Activated naive CD8-positive, alpha-beta T cell treated with anti-CD3 and anti-CD28 coated beads, Interleukin-2, amount 10 ng/mL, durations not matched to agents 7 days and 5 days (primary cell): ENCODE data around the gene SERPINE3. TPM values are rescaled to one million over a fixed set of nuclear protein-coding genes. Genes with fewer than 3 reads are reported as not detected.

ENCODE experiments used
- ATAC-seq: fragments of 150-1000 bp; cut with Tn5 transposase; one replicate; pipeline ENCODE4 v1.10.0; 2021; ENCODE audit warnings: low read depth, moderate library complexity
- POLR2A ChIA-PET: fragments of 350-600 bp; sonication (Branson Sonifier 250); formaldehyde crosslinking; loops from one replicate; lab custom pipeline; 2021; ENCODE audit warnings: antibody characterized with exemption; lab: Charles Lee
- DNase-seq: peaks from one replicate; pipeline ENCODE4 v3.0.0; 2021
- H3K27ac Mint-ChIP-seq: one replicate; pipeline ENCODE4 v1.8.0; 2022; ENCODE audit warnings: mild to moderate bottlenecking, mixed read lengths
- H3K27me3 Mint-ChIP-seq: one replicate; pipeline ENCODE4 v1.8.0; 2022; ENCODE audit warnings: mild to moderate bottlenecking, moderate library complexity, mixed read lengths
- H3K36me3 Mint-ChIP-seq: one replicate; pipeline ENCODE4 v1.8.0; 2021; ENCODE audit warnings: mild to moderate bottlenecking, mixed read lengths
- H3K4me1 Mint-ChIP-seq: one replicate; pipeline ENCODE4 v1.8.0; 2021; ENCODE audit warnings: mixed read lengths
- H3K4me3 Mint-ChIP-seq: one replicate; pipeline ENCODE4 v1.8.0; 2022; ENCODE audit warnings: mild to moderate bottlenecking, moderate library complexity, mixed read lengths
- H3K9me3 Mint-ChIP-seq: one replicate; pipeline ENCODE4 v1.8.0; 2021; ENCODE audit warnings: mixed read lengths
- microRNA-seq: library from miRNA; unstranded; fragments of <30 nt; microRNA quantifications from one replicate; pipeline ENCODE4 v1.2.0, GENCODE V29; 2022
- total RNA-seq, 2 experiments: library from RNA; stranded (reverse); gene quantifications; one replicate each; pipeline ENCODE4 v1.2.3, GENCODE V29; 2021

SERPINE3 gene
- total RNA-seq, 2 experiments from 2014 or later = not detected

DNA sequence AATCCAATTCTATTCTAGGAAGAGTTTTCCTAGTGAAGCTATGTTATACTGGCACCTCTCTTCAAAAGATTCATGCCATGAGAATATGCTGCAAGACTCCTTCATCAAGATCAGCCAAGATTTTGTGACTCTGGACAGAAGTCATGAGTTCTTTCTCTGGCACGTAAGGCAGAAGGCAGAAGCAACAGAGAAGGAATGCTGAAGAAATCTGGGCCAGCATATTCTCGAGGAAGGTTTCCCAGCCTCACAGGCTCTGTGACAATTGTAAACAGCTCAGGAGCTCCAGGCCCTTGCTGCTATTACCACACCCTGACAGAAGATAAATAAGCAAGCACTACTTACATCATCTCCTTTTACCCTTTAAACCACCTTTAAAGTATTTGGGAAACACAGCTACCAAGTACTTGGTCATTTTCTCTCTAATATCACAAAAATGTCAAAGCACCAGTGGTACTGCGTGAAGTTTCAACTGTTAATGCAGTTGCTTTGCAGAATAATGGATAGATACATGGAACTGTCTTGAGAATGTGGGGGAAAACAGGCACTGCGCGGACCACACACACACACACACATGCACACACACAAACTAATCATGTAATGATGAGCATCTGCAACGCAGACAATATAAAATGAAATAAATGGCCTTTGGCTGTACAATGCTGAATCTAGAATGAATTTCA is 57.9 kb downstream of the SERPINE3 start:
- DNase-seq (no peak), ATAC-seq (no peak)
- H3K27ac Mint-ChIP-seq = no peak overlapping the region
- H3K27me3 Mint-ChIP-seq = no peaks in the 10 kb centered on the region
- H3K4me3 Mint-ChIP-seq = no peak overlapping the region
- H3K9me3 Mint-ChIP-seq = no peaks in the 10 kb centered on the region
- peaks cover 28% of the 10 kb centered on the region for H3K36me3 Mint-ChIP-seq
- POLR2A ChIA-PET = no interaction called here
- H3K4me1 Mint-ChIP-seq = peaks cover 17% of the 10 kb centered on the region

DNA sequence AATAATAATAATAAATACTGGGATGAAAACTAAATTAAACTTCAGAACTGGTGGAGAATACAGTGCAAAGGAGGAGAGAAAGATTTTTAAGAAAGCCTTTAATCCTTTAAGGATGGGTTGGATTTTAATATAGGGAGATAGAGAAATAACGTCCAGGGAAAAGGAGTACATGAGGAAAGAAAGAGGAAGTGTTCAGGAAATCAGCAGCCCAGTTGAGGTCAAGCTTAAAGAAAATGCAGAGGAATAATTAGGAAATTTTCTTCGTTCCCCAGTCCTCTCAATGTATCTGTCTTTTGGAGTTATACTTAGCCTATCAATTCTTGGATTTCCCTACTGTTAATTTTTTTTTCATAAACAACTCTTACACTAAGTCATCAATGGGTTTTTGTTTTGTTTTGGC is 65.7 kb downstream of the SERPINE3 start:
- no peak for DNase-seq
- POLR2A ChIA-PET = no interaction called here
- no peak for ATAC-seq
- Mint-ChIP-seq H3K27ac (no peak overlapping the region), H3K4me1 (peaks cover 19% of the 10 kb centered on the region), H3K4me3 (no peak overlapping the region), H3K9me3 (no peaks in the 10 kb centered on the region), H3K36me3 (peaks cover 54% of the 10 kb centered on the region), H3K27me3 (no peaks in the 10 kb centered on the region)

DNA sequence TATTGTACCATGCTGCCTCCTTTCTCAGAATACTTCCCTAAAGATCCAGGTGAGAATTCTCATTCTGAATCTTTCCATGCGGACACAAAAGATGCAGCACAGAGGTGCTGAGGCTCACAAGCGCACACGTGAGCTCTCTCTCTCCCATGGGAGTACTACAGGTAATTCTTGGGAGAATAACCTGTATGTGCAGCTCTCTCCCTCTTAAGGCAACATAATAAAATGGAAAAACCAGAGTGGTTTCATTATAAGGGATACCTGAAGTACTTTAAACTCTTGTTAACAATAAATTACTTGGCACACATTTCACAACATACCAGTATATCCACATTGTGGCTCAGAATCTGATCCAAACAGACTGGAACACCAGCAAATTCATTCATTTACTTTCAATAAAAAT is 72.9 kb downstream of the SERPINE3 start:
- no peaks in the 10 kb centered on the region for H3K27me3 Mint-ChIP-seq
- H3K4me3 Mint-ChIP-seq = no peak overlapping the region
- peaks cover 22% of the 10 kb centered on the region for H3K4me1 Mint-ChIP-seq
- ATAC-seq = no peak
- peaks cover 60% of the 10 kb centered on the region for H3K36me3 Mint-ChIP-seq
- POLR2A ChIA-PET = no interaction called here
- H3K9me3 Mint-ChIP-seq = peaks cover 9% of the 10 kb centered on the region
- no peak for DNase-seq
- H3K27ac Mint-ChIP-seq = no peak overlapping the region

Small RNA genes lying within 50 kb of the gene (microRNA-seq; reads per million reads assigned to microRNA genes)
- not detected for gene MIR5693

Other genes with a start within 250 kb of the SERPINE3 start
- not detected for gene C13orf42, start 228.4 kb upstream of the SERPINE3 start, total RNA-seq
- gene FAM124A, start 117.3 kb upstream of the SERPINE3 start, total RNA-seq = under 1 TPM; 0.17 to 0.23 TPM
- gene INTS6, start 113.3 kb downstream of the SERPINE3 start, total RNA-seq = 10 to 100 TPM; 45.5 to 49.7 TPM
- gene WDFY2, start 244.8 kb downstream of the SERPINE3 start, total RNA-seq = 10 to 100 TPM; 12.7 to 15.5 TPM